HL-60 (cell line): ENCODE results near the gene WNT3.

Experiments
- CTCF ChIP-seq: IDR thresholded peaks from one replicate; pipeline ENCODE4 v1.5.1; 2011; ENCODE audit warnings: low read length, control low read depth, inconsistent platforms; ENCODE audit not compliant: insufficient read depth
- POLR2AphosphoS5 ChIP-seq: IDR thresholded peaks from 2 replicates; pipeline ENCODE4 v1.6.1; 2012; ENCODE audit warnings: low read depth

- TF ChIP-seq POLR2AphosphoS5: no peak
- no peak for TF ChIP-seq CTCF
These were observed 26.4 kb downstream of the WNT3 start for GRCh38 chr17:46792071-46792470.
